Amniotic epithelial cell (primary cell): Measurements from ENCODE around the gene EML4.

ENCODE experiments used
- DNase-seq: peaks from one replicate; pipeline ENCODE4 v3.0.0-alpha.2; 2010; ENCODE audit warnings: low read depth

Gene EML4

DNA sequence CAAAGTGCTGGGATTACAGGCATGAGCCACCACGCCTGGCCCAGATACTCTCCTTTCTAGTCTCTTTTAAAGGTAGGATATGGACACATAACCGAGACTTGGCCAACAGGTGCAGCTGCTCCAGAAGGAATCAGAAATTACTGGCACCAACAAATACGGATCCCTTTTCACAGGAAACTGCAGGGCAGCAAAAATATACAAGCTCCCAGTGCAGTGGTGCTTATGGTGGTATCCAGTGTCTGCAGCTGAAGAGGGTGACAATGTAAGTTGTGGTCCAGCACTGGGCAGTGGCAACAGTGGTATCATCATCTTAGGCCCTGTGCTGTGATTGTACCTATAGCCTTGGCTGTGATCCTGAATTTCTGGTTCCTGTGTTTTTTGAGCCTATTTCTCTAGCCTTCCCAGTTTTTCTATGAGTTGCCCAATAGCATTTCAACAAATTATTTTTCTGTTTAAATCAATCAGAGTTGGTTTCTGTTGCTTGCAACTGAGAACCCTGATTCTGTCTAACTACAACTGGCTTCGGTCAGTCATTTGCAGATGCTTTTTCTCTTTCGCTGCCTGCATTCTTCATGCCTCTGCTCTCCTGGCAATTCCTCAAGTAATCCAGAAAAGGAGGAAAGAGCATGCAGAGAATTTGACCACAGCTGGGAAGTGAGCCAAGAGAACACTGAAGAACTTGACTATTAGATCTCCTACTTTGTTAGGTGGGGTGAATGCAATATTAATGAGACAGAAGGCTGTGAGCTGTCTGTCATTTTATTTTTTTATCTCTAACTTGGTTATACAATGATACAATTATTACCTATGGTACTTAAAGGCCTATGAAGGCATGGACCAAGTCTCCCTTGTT is 30.8 kb upstream of the EML4 start:
- DNase-seq = peak; percentile 99

DNA sequence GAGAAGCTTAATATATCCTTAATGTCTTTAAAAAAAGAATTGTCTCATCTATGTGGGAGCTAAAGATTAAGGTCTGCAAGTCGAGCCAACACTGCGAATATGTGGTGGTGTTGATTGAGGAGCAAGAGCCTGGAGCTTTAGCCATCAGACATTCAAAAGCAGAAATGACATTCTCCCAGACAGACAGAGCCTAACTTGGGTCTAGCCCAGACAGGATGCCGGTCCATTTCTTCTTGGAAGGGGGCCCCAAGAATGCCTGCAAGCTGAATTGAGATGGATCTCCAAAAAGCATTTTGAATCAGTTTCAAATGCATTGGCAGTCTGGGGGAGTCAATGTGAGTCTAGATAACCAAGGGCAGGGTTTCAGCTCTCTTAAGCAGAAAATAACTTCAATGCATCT is 30.1 kb upstream of the EML4 start:
- DNase-seq = peak; percentile 42

DNA sequence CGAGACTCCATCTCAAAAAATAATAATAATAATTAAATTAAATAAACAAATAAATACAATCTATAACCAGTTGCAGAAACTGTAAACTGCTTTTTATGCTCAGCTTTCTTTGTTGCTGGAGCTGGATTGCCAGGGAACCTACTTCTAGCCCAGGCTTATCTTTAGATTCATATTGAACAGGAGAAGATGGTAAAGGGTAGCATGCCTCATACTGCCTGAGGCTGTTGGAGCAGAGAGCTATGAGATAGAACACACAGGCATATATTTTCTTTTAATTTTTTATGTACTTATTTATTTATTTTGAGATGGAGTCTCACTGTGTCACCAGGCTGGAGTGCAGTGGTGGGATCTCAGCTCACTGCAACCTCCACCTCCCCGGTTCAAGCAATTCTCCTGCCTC is 28.7 kb upstream of the EML4 start:
- DNase-seq = no peak

DNA sequence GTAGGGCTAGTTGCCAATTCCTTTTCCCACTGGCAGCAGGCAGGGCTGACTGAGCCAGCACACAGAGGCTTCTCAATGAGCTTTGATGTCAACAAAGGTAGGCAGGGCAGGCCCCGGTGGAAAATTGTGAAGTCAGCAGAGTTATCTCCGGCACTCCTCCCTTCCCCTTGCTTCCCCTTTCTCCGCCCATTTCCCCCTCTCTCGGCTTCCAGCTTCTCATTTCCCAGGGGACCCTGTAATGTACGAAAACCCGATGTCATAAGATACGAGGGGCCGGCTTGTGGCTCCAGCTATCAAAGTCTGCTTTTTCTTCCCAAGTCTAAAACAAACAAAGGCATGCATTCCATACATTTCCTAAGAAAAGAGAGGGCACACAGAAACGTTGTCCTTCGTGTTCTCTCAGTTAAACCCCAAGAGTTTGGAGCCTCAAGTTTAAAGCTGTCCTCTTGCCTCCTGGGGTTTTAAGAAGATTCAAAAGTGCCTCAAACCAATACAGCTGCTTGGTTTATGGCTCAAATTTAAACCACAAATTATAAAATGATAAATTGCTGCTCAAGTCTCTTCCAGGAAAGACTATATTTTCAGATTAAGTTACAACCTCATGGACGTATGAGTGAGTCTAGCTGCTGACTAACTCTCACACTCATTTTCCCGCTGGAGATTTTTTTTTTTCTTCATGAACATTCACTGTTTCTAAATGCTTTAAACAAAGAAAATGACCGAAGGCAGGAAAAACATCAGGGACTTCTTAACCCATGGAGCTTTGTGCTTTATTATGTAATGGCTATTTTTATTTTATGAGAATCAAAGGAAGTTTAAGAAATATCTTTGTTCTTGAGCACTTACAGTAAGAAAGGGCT is 27.2 kb upstream of the EML4 start:
- DNase-seq = peak; percentile 84

DNA sequence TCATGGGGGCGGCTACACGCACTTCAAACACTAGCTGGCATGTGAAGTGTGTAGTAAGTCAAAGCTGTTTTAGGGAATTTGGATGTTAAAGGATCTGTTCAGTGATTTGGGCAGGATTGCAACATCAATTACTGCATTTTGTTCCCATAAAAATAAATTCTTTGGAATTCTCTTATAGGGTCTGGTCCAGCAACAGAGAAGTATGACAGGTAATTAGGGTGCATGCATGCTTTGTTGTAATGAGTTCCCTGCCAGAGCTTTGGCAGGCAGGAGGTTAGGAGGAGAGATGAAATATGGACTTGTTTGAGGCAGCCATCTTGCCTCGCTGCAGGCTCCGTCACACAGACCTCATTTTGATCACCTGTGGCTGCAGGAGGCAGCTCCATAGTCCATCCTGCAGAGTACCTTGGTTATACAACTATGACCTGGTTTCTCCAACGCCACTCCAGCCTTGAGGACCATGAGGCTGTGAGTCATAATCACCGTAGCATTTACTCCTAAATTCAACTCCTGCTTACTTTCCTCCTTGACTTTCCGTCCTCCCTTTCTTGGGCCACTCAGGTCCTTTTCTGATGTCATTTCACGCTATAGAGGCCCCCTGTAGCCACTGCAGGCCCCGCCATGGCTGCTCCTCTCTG is 26.5 kb upstream of the EML4 start:
- no peak for DNase-seq

DNA sequence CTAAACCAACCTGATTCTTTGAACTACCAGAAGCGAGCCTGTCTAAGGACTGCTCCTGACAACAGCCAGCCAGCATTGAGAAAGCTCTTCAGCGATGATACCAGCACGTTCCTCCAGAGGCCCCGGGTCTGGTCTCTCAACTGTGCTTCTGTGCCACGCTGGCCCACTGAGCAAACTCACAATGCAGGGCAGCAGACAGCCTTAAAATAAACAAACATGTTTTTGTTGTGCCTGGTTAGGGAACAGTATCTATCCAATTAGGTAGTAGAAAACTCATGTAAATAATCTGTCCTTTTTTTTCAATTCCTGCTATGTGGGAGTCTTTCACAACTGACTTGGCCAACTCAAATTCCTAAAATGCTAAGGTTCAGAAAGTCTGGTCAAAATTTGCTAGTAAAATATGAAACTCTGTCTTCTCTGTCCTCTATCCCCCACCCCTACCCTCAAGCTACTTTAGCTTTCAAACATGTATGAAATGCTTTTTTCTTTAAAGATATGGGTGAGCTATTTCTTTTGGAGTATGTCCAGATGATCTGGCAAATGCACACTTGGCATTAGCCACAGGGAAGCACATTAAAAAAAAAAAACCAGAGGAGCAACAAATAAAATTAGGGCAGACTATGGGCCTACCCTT is 21.4 kb upstream of the EML4 start:
- DNase-seq = peak; percentile 82

DNA sequence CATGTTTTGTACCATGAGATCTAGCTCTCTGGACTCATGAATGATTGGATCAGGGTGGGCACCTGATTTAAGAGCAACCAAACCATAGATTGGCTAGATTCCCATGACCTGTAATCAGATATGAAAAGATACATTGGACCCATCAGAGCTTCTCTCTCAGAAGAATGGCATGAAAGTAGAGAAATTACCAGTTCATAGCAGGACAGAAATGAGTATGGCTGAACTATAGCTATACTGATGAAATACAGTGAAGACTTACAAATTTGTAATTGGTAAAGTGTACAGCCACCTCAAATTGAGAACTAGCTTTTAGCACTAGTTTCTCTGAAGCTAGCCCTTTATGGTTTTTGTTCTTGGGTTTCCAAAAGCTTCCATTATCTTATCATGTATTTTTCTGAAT is 19.0 kb upstream of the EML4 start:
- DNase-seq = no peak

DNA sequence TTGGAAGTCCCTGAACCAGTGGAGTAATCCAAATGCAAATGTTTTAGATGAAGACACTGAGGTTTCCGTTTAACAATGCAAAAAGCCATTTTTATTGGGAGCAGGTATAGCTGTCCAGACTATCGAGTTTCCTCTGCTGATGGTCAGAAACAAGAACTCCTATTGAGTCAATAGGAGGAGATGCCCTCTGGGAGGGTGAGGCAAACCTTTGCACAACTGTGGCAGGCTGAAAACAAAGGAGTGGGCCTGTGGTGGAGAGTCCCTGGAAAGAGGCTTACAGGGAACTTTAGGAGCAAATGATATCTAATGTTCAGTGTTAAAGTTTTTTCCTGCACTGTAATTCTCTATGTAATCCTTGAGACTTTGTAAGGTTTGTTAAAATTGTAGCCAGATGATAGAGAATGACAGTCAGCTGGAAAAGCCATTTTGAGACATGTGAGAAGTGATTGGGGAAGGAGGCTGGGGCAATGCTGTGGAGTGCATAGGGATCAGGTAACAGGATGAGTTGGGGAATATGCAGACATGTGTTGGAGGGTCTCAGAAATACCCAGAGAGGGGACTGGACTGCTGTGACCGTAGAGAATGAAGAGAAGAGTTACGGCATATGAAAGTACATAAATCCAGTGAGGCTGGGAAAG is 15.1 kb upstream of the EML4 start:
- DNase-seq = no peak

DNA sequence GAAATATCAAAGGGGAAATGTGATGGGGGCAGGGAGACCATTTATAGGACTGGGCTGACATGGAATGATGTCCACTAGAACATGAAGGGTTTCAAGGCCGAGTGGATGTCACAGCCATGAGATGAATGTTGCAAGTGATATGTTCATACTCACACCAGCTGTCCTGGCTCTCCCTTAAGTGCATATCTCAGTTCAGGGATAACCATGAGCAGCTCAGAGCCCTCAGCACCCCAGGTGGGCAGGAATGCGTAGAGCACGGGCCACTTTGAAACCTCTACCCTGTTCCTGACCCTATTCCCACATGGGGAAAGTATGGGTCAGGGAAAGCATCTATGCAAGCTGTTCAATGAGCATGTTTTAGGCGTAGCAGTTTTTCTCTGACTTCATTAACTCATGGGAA is 12.4 kb upstream of the EML4 start:
- DNase-seq = no peak

DNA sequence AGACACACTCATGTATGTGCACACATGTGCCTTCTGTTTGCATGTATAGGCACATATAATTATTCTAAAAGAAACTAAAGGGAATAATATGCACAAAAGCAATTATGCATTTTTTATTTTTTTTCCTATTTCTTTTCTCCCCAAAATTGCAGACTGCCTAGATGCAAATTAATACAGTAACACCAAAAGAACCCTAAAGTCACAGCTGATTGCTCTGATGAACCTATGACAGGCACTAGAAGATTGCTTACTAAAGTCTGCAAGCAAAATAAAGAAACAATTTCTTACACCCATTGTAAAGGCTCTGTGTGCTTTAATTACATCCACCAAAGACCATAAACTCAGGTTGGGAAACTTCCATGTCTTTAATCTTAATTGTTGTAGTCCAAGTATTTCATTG is 7.7 kb upstream of the EML4 start:
- DNase-seq = no peak

DNA sequence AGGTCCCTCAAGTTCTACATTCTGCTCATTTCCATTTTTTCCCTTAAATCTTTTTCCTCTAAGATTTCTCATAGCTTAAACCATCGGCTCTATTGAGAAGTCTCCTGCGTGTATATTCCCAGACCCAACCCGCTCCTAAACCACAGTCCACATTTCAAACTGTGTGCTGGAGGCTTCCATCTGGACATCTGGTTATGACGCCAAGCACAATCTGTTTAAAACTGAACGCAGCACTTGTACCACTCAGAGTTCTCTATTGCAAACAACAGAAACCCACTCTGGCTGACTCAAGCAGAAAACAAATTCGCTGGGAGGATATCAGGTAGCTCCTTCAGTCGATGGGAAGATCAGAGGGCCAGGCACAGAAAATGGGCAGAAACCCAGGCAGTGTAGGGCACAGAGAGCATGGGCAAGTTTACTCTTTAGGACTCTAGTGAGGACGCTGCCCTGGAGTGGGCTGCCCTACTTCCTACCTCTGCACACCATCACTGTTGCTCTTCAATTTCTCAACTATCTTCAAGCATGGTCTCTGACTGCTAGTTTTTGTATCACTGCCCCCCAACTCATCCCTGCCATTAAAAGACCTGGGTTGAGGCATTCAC is 5.6 kb upstream of the EML4 start:
- peak; percentile 63 for DNase-seq

DNA sequence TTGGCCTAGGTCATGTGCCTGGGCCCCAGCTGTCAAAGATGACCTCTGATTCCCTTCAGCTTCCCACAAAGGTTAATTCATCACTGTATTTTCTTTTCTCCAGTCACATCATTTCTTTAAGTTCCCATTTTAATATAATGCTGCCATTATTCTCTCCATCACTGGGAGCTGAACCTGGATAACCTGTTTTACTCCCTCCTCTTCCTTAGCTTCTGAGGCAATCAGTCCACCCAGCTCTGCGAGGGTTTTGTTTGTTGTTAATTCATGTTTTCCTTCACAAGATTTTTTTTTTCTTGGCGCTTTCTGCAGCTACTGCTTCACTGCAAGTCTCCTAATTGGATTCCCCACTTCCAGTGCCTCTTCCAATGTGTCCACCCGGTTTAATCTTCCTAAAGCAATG is 5.1 kb upstream of the EML4 start:
- no peak for DNase-seq

DNA sequence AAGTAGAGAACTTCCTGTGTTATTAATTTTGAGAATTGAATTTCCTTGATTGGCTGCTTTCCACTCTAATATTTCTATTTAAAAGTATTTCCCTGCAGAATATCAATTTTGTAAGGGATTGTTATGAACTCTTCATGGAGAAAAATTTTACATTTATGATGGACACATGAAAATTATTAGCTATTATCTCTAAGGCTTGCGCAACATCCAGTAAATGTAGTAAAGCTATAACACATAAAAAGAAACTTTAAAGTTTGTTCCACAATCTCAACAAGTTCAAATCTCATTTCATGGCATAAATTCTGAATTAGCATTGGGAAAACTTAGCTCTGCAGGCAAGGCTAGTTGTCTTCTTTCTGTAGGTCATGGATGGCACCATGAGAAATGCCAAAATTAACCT is 4.2 kb upstream of the EML4 start:
- DNase-seq = no peak

DNA sequence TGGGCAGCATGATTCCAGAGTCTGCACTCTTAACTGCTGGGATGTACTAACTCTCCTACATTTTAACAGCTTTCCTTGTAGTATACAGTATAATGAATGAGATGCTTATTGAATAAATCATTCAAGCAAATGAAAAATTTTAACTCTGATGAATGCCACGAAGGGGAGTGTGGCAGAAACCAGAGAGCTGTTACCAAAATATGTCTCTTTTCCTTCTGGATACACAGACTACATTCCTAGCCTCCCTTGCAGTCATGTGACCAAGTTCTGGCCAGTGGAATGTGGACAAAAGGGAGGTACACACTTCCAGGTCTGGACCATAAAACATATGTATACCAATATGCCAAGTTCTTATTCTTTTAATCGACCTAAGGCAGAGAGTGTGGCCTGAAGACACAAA is 1.7 kb upstream of the EML4 start:
- DNase-seq = no peak

DNA sequence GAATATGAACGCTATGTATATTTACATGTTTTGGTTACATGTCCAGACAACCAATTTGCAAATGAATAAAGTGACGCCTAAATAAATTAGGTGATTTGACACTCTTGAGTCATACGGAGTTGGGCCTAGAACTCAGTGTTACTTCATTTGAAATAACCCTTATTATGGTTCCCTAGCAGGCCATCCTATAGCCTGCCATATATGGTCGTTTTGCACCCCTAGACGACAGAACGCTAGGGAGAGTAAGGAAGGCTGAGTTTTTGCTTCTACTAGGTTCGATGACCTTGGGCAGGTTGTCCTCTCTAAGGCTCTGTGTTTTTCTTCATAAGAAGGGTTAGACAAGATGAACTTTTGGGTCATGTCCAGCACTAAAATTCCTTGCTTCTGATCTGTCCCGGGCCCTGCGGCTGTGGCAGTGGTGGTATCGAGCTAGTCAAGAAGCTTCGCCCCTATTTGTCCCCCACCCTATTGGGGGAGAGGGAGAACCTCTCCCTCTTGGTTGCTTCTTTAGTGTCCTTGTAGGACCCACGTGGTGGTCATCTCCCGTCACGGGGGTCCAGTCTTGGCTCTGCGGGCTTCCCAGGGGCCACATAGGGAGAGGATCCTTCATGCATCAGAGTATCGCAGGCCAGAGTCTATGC is 574 bp upstream of the EML4 start:
- no peak for DNase-seq

DNA sequence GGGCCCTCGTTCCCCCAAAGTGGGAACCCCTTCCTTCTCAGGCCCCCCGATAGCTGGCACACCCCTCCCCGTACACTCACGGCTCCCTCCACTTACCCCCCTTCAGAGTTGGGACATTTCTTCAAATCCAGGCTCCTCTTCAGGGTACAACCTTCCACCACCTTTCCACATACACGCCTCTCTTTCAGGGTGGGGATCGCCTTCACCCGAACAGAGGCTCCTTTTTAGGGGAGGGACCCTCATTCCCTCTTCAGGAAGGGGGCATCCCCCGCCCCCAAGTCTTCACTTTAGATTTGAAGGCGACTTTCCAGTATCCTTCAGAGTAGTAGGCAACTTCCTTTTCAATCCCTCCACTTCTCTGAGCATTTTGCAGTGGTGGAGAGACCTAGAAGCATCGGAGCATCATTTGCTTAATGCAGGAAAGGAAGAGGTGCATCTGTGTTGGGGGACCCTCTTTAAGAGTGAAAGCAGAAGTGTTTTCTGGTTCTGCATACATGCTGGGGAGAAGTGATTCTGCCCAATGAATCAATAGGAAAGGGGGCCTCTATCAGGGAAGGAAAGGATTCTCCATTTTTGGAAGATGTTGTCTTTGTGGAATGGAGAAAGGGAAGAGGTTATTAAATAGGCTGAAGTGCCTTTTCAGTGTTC is 845 bp downstream of the EML4 start:
- no peak for DNase-seq

DNA sequence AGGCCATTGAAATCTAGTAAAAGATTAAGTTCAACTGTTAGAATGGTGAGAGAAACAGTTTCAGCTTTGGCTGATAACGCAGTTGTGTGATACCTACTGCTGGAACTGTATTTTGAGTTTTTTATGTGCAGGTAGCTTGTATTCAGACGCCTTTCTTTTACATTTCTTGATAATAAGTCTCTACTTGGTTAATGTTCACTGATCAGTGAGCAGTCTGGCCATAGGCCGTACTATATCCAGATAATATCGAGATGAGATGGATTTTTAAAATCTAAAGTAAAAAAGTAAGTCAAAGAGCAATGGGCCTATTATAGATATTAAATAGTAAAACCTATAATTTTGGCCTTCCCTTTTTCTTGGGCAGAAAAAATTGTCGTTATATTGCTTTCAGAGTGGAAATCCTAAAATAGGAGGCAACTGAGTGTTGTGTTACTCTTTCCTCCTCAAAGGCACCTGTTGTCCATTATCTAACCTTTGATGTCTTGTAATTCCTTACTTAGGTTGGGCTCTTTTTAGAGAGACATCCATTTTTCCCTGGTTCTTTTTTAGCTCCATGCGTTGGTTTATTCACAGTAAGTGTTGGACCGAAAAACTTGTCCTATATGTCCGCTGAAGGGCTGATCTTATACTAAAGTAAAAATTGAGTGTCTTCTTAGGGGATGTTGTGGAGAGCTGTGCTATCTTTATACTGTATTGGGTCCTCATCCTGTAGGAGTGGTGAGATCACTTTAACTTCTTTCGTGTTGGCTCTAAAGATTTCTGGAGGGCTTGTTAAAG is 1.7 kb downstream of the EML4 start:
- no peak for DNase-seq

DNA sequence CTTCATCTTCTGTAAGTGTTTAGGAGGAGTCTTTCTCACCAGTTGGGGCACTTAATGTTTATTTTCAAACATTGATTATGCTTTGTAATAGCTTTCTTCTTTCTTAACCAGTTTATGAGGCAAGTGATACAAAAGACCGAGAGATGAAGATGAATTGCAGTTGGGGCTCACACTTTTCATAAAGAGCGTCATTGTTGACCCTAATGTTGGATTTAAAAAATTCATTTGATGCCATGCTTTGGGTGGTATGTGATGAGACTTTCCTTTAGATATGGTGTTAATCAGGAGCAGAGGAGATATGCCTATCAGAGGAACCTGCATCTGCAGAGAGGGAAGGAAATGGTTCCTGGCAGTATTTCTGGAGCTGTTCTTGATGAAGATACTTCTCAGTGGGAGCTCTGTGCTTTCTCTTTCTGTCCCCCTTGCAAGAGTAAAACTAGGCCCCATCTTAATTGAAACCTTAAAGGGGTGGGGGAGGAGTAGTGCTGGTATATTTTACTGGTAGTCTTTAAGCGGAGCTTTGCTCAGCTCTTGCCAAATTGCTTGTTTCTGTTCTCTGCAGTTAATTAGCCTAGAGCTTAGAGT is 2.3 kb downstream of the EML4 start:
- no peak for DNase-seq

DNA sequence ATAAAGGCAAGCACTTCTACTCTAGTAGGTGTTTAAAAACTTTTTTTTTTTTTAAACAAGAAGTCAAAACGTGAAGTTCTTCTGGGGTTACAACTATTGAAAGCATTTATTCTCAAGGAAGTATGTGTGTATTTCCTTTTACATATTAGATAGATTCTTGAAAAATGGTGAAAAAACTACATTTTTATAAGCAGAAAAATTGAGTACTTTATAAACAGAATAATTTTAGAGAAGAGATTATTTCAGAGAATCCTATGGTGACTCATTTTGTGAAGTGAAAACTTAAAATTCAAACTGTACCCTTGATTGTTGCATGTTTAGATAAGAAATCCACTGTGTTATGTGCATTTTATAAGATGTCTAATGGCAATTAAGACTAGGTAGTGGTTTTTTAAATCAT is 2.9 kb downstream of the EML4 start:
- no peak for DNase-seq
